Smooth muscle cell (in vitro differentiated cells): Measurements from ENCODE around the gene GRM1. TPM values are rescaled to one million over a fixed set of nuclear protein-coding genes. Genes with fewer than 3 reads are reported as not detected.

Source experiments
- DNase-seq: peaks from one replicate; lab custom pipeline; 2025; ENCODE audit not compliant: unreplicated experiment; lab: John Stamatoyannopoulos, UW
- H2AFZ ChIP-seq: fragments of 200-600 bp; sonication (generic); 2 replicates; pipeline ENCODE4 v1.6.0; 2016; ENCODE audit warnings: antibody characterized with exemption, low read depth, mild to moderate bottlenecking
- H3F3A ChIP-seq: fragments of 200-600 bp; sonication (generic); 2 replicates; pipeline ENCODE4 v1.6.0; 2017; ENCODE audit warnings: antibody characterized with exemption, low read depth
- H3K27ac ChIP-seq: fragments of 200-600 bp; sonication (generic); 2 replicates; pipeline ENCODE4 v1.5.1; 2016; ENCODE audit warnings: low read depth, mild to moderate bottlenecking
- H3K27me3 ChIP-seq: fragments of 200-600 bp; sonication (generic); 2 replicates; pipeline ENCODE4 v1.6.1; 2016; ENCODE audit warnings: low read depth, mild to moderate bottlenecking
- H3K36me3 ChIP-seq: fragments of 200-600 bp; sonication (generic); 2 replicates; pipeline ENCODE4 v1.5.1; 2016; ENCODE audit warnings: low read depth
- H3K4me1 ChIP-seq: fragments of 200-600 bp; sonication (generic); 2 replicates; pipeline ENCODE4 v1.5.1; 2016; ENCODE audit warnings: low read depth
- H3K4me2 ChIP-seq: fragments of 200-600 bp; sonication (generic); 2 replicates; pipeline ENCODE4 v1.6.0; 2016; ENCODE audit warnings: mild to moderate bottlenecking
- H3K4me3 ChIP-seq: fragments of 200-600 bp; sonication (generic); 2 replicates; pipeline ENCODE4 v1.5.1; 2016; ENCODE audit warnings: mild to moderate bottlenecking
- H3K79me2 ChIP-seq: fragments of 200-600 bp; sonication (generic); 2 replicates; pipeline ENCODE4 v1.6.0; 2016; ENCODE audit warnings: low read depth, mild to moderate bottlenecking
- H3K9ac ChIP-seq: fragments of 200-600 bp; sonication (generic); 2 replicates; pipeline ENCODE4 v1.6.0; 2016; ENCODE audit warnings: low read depth
- H3K9me3 ChIP-seq: fragments of 200-600 bp; sonication (generic); replicated peaks from 2 replicates; pipeline ENCODE4 v1.5.1; 2016; ENCODE audit warnings: low read depth
- H4K20me1 ChIP-seq: fragments of 200-600 bp; sonication (generic); 2 replicates; pipeline ENCODE4 v1.6.0; 2016; ENCODE audit warnings: low read depth
- CTCF ChIP-seq: fragments of 200-600 bp; sonication (generic); IDR thresholded peaks from 2 replicates; pipeline ENCODE4 v1.5.1; 2017; ENCODE audit warnings: borderline replicate concordance, mild to moderate bottlenecking, antibody characterized with exemption; ENCODE audit not compliant: insufficient read depth, poor library complexity, severe bottlenecking
- WGBS: methylation state at CpG from one replicate; pipeline ENCODE4 v1.1.7; 2016; ENCODE audit warnings: low lambda C conversion rate; 5-methylcytosine and 5-hydroxymethylcytosine counted together
- polyA plus RNA-seq: library from polyadenylated mRNA; unstranded; fragments of >200 nt; fragmentation: Nextera tagmentation; extraction: Ambion mirVana; gene quantifications from 2 replicates; pipeline ENCODE4 v1.2.1, GENCODE V29; 2016
- total RNA-seq: library from RNA; depleted of rRNA; stranded (reverse); fragments of >200 nt; gene quantifications from 2 replicates; pipeline ENCODE4 v1.2.3, GENCODE V29; 2014

Gene GRM1
- total and polyA plus RNA-seq, 2 experiments from 2014 or later: not detected

GRCh38 chr6:146388736-146389364, 360.0 kb downstream of the GRM1 start:
- no peaks in the 10 kb centered on the region for H3K27me3 ChIP-seq
- H3K9me3 ChIP-seq: no peaks in the 10 kb centered on the region
- H3K4me1 ChIP-seq: peaks cover 19% of the 10 kb centered on the region
- H3K9ac ChIP-seq: no peak overlapping the region
- H2AFZ ChIP-seq: no peak overlapping the region
- no peaks in the 10 kb centered on the region for H3K79me2 ChIP-seq
- no peak for TF ChIP-seq CTCF
- no peaks in the 10 kb centered on the region for H3K36me3 ChIP-seq
- no peaks in the 10 kb centered on the region for H4K20me1 ChIP-seq
- H3K4me3 ChIP-seq: no peak overlapping the region
- no peak overlapping the region for H3K27ac ChIP-seq
- DNase-seq: no peak
- no peaks in the 10 kb centered on the region for H3F3A ChIP-seq
- 88% methylated on average over 3 of the region's 3 CpGs for WGBS
- no peak overlapping the region for H3K4me2 ChIP-seq

GRCh38 chr6:146389740-146390139, 360.9 kb downstream of the GRM1 start:
- WGBS: 97% methylated on average over 4 of the region's 4 CpGs
- H3F3A ChIP-seq: no peaks in the 10 kb centered on the region
- H3K27me3 ChIP-seq: peaks cover 1% of the 10 kb centered on the region
- no peaks in the 10 kb centered on the region for H4K20me1 ChIP-seq
- H3K4me2 ChIP-seq: no peak overlapping the region
- DNase-seq: no peak
- no peak overlapping the region for H3K27ac ChIP-seq
- no peak overlapping the region for H2AFZ ChIP-seq
- TF ChIP-seq CTCF: no peak
- H3K4me3 ChIP-seq: no peak overlapping the region
- H3K9me3 ChIP-seq: no peaks in the 10 kb centered on the region
- no peaks in the 10 kb centered on the region for H3K36me3 ChIP-seq
- peaks cover 19% of the 10 kb centered on the region for H3K4me1 ChIP-seq
- H3K9ac ChIP-seq: no peak overlapping the region
- no peaks in the 10 kb centered on the region for H3K79me2 ChIP-seq

GRCh38 chr6:146397638-146398037, 368.8 kb downstream of the GRM1 start:
- H3K9ac ChIP-seq: no peak overlapping the region
- no peaks in the 10 kb centered on the region for H4K20me1 ChIP-seq
- no peak overlapping the region for H3K4me3 ChIP-seq
- no peaks in the 10 kb centered on the region for H3K4me1 ChIP-seq
- H2AFZ ChIP-seq: no peak overlapping the region
- no peak for TF ChIP-seq CTCF
- no peaks in the 10 kb centered on the region for H3K36me3 ChIP-seq
- 93% methylated on average over 1 of the region's 1 CpG for WGBS
- no peak overlapping the region for H3K4me2 ChIP-seq
- no peak overlapping the region for H3K27ac ChIP-seq
- H3K79me2 ChIP-seq: no peaks in the 10 kb centered on the region
- no peak for DNase-seq
- H3F3A ChIP-seq: no peaks in the 10 kb centered on the region
- H3K27me3 ChIP-seq: peaks cover 14% of the 10 kb centered on the region
- no peaks in the 10 kb centered on the region for H3K9me3 ChIP-seq

GRCh38 chr6:146402476-146402875, 373.6 kb downstream of the GRM1 start:
- Histone ChIP-seq H3K4me1 (no peaks in the 10 kb centered on the region), H2AFZ (no peak overlapping the region), H4K20me1 (no peaks in the 10 kb centered on the region), H3K9me3 (no peaks in the 10 kb centered on the region), H3K79me2 (no peaks in the 10 kb centered on the region), H3K4me2 (no peak overlapping the region), H3K9ac (no peak overlapping the region), H3K36me3 (no peaks in the 10 kb centered on the region), H3F3A (no peaks in the 10 kb centered on the region), H3K4me3 (no peak overlapping the region), H3K27ac (no peak overlapping the region), H3K27me3 (peaks cover 5% of the 10 kb centered on the region)
- no peak for DNase-seq
- TF ChIP-seq CTCF: no peak
- 89% methylated on average over 3 of the region's 3 CpGs for WGBS
